HepG2 (cell line): ENCODE measurements around the gene CTNND1. TPM values are rescaled to one million over a fixed set of nuclear protein-coding genes. Genes with fewer than 3 reads are reported as not detected.
A peak's percentile ranks its signal among the peaks of the same experiment; 100 is the strongest.

Source experiments
- AFF4 ChIP-seq: sonication (generic); formaldehyde crosslinking; IDR thresholded peaks from 2 replicates; pipeline ENCODE4 v1.4.0; 2020; ENCODE audit warnings: missing genetic modification reagents
- ATF2 ChIP-seq: sonication (generic); formaldehyde crosslinking; IDR thresholded peaks from 2 replicates; pipeline ENCODE4 v1.4.0; 2020; ENCODE audit warnings: missing genetic modification reagents
- BCL6 ChIP-seq: IDR thresholded peaks from 2 replicates; pipeline ENCODE4 v1.6.1; 2016; ENCODE audit warnings: missing genetic modification reagents, missing compliant biosample characterization
- ELF3 ChIP-seq: IDR thresholded peaks from 2 replicates; pipeline ENCODE4 v1.6.1; 2016; ENCODE audit warnings: missing genetic modification reagents, missing compliant biosample characterization
- ELF4 ChIP-seq: sonication (generic); formaldehyde crosslinking; IDR thresholded peaks from 2 replicates; pipeline ENCODE4 v1.5.0; 2020; ENCODE audit warnings: missing genetic modification reagents, mild to moderate bottlenecking, moderate library complexity, borderline replicate concordance
- FOSL2 ChIP-seq: sonication (generic); formaldehyde crosslinking; IDR thresholded peaks from 2 replicates; pipeline ENCODE4 v1.4.0; 2020; ENCODE audit warnings: missing genetic modification reagents
- FOXP1 ChIP-seq, 2 experiments: fragments of 450-650 bp in 1 of 2; IDR thresholded peaks; 2 replicates each; pipeline ENCODE4 v1.6.1; 2017 to 2018; ENCODE audit warnings: antibody characterized with exemption in 1 of 2
- HDAC2 ChIP-seq: sonication (generic); formaldehyde crosslinking; IDR thresholded peaks from 2 replicates; pipeline ENCODE4 v1.4.0; 2020; ENCODE audit warnings: missing genetic modification reagents
- MAF1 ChIP-seq: sonication (generic); formaldehyde crosslinking; IDR thresholded peaks from 2 replicates; pipeline ENCODE4 v1.5.0; 2020; ENCODE audit warnings: missing genetic modification reagents, borderline replicate concordance
- MAFK ChIP-seq, 2 experiments: IDR thresholded peaks in 1 of 2; conservative IDR thresholded peaks in 1 of 2; 2 replicates each; pipeline ENCODE4 v1.6.1; 2011; ENCODE audit warnings: improper control_type of control experiment in 2 of 2, low read length in 2 of 2
- NCOA2 ChIP-seq: sonication (generic); formaldehyde crosslinking; IDR thresholded peaks from 2 replicates; pipeline ENCODE4 v1.8.0; 2022; ENCODE audit warnings: inconsistent platforms
- NR2F2 ChIP-seq: IDR thresholded peaks from 2 replicates; pipeline ENCODE4 v1.6.1; 2012; ENCODE audit warnings: low read depth, inconsistent platforms, borderline replicate concordance
- ONECUT2 ChIP-seq: sonication (generic); formaldehyde crosslinking; IDR thresholded peaks from 2 replicates; pipeline ENCODE4 v1.4.0; 2020; ENCODE audit warnings: missing genetic modification reagents
- RXRB ChIP-seq: IDR thresholded peaks from 2 replicates; pipeline ENCODE4 v1.6.1; 2016; ENCODE audit warnings: borderline replicate concordance, missing genetic modification reagents, missing compliant biosample characterization
- SMC3 ChIP-seq: IDR thresholded peaks from 2 replicates; pipeline ENCODE4 v1.6.1; 2011; ENCODE audit warnings: low read length, improper control_type of control experiment
- SP5 ChIP-seq: IDR thresholded peaks from 2 replicates; pipeline ENCODE4 v1.6.1; 2016; ENCODE audit warnings: low read depth, borderline replicate concordance
- TCF7 ChIP-seq: sonication (generic); IDR thresholded peaks from 2 replicates; pipeline ENCODE4 v1.6.1; 2016; ENCODE audit warnings: antibody characterized with exemption, low read depth
- TOE1 ChIP-seq: sonication (generic); formaldehyde crosslinking; IDR thresholded peaks from 2 replicates; pipeline ENCODE4 v1.4.0; 2020; ENCODE audit warnings: mild to moderate bottlenecking, missing genetic modification reagents
- ZBTB37 ChIP-seq: sonication (generic); formaldehyde crosslinking; IDR thresholded peaks from 2 replicates; pipeline ENCODE4 v1.4.0; 2020; ENCODE audit warnings: mild to moderate bottlenecking, missing genetic modification reagents
- ZBTB39 ChIP-seq: sonication (generic); formaldehyde crosslinking; IDR thresholded peaks from 2 replicates; pipeline ENCODE4 v1.5.0; 2020; ENCODE audit warnings: missing genetic modification reagents
- ZNF160 ChIP-seq: sonication (generic); formaldehyde crosslinking; IDR thresholded peaks from 2 replicates; pipeline ENCODE4 v1.8.0; 2022; ENCODE audit warnings: mild to moderate bottlenecking, inconsistent platforms, missing genetic modification reagents
- ZNF296 ChIP-seq: sonication (generic); formaldehyde crosslinking; conservative IDR thresholded peaks from 2 replicates; pipeline ENCODE4 v1.5.0; 2020; ENCODE audit warnings: mild to moderate bottlenecking, missing genetic modification reagents
- polyA plus RNA-seq, 8 experiments: library from polyadenylated mRNA; depleted of rRNA in 3 of 8; stranded (reverse) in 7 of 8; unstranded in 1 of 8; fragments of >200 nt; fragmentation: Illumina TruSeq in 4 of 8; extraction: Trizol in 4 of 8; gene quantifications; 2 replicates each; pipeline versions ENCODE4 v1.2.1 to v1.2.3, GENCODE V29; 2011 to 2016; ENCODE audit warnings: low read depth in 4 of 8, missing spikeins in 1 of 8, mixed read lengths in 1 of 8; ENCODE audit not compliant: insufficient read depth in 1 of 8
- total RNA-seq, 5 experiments: library from RNA; depleted of rRNA; stranded (reverse); fragments of >200 nt; fragmentation: Illumina TruSeq; extraction: Trizol; gene quantifications; 2 replicates each; pipeline ENCODE4 v1.2.3, GENCODE V29; 2016; ENCODE audit warnings: low read depth in 1 of 5

The CTNND1 gene
- total and polyA plus RNA-seq, 2 of the 13 experiments (the other 11 are each of a cell fraction or from before 2014, with no cell fraction given) = 117 to 128 TPM

GRCh38 chr11:57777969-57778317 lies 16.3 kb downstream of the CTNND1 start (continued):
- TF ChIP-seq ZNF296 (no peak), NCOA2 (CRISPR knock-in tag) (peak; percentile 24; the same call in 1 of the 2 replicates), TCF7 (0 out of 2 replicates have a peak, but pooled peaks have one; percentile 20), FOSL2 (peak; percentile 44; the same call in 1 of the 2 replicates), BCL6 (CRISPR knock-in tag) (peak; percentile 95), AFF4 (CRISPR knock-in tag) (0 out of 2 replicates have a peak, but pooled peaks have one; percentile 29), ZNF160 (CRISPR knock-in tag) (no peak), MAF1 (CRISPR knock-in tag) (no peak), TOE1 (CRISPR knock-in tag) (no peak), ONECUT2 (no peak), HDAC2 (CRISPR knock-in tag) (peak; percentile 32; the same call in 1 of the 2 replicates), SP5 (peak; percentile 55; the same call in 1 of the 2 replicates), MAFK (conservative IDR thresholded peaks at IDR 0.05 in 1 of 2, IDR thresholded peaks at IDR 0.05 in 1 of 2; ENCODE audit: low read length in 2 of 2) (peak; percentile 34 to 56), ZBTB39 (CRISPR knock-in tag) (0 out of 2 replicates have a peak, but pooled peaks have one; percentile 4), ELF4 (peak; percentile 30; the same call in 1 of the 2 replicates), FOXP1 (IDR thresholded peaks at IDR 0.05) (no peak), FOXP1 (CRISPR knock-in tag; IDR thresholded peaks at IDR 0.05) (peak; percentile 64), ZBTB37 (CRISPR knock-in tag) (no peak), RXRB (peak; percentile 66), SMC3 (peak; percentile 6; the same call in 1 of the 2 replicates), ATF2 (peak; percentile 42; the same call in 1 of the 2 replicates), ELF3 (peak; percentile 38; the same call in 1 of the 2 replicates), NR2F2 (0 out of 2 replicates have a peak, but pooled peaks have one; percentile 24)
